Ovary (tissue), 3 donors: ENCODE measurements around the gene LRRC37A2.
"Not testable (repeated sequence)": the region's sequence is repeated elsewhere in the genome, so short reads cannot be mapped to it uniquely, and the experiment has no call there.

Experiments
- CTCF ChIP-seq, 3 donors: fragments of 450-650 bp in 2 of 3; fragments of 200-600 bp in 1 of 3; IDR thresholded peaks; one replicate each; pipeline versions ENCODE4 v1.5.1 to v1.8.0; 2016 to 2022; ENCODE audit warnings: antibody characterized with exemption in 3 of 3, mild to moderate bottlenecking in 1 of 3
- POLR2A ChIP-seq: fragments of 450-650 bp; IDR thresholded peaks from one replicate; pipeline ENCODE4 v1.6.1; 2017; ENCODE audit warnings: antibody characterized with exemption, mild to moderate bottlenecking, moderate library complexity
- donor health status: DM: no; HTN: no; CAD: no.

- not testable (repeated sequence) for TF ChIP-seq CTCF (IDR thresholded peaks at IDR 0.05); POLR2A
Measured at GRCh38 chr17:46548607-46549006, 36.3 kb downstream of the LRRC37A2 start.
